WTC11 (cell line): ENCODE measurements around the gene WDR76. TPM values are rescaled to one million over a fixed set of nuclear protein-coding genes. Genes with fewer than 3 reads are reported as not detected.
"Not testable (repeated sequence)": the region's sequence is repeated elsewhere in the genome, so short reads cannot be mapped to it uniquely, and the experiment has no call there.

Experiments used
- ATAC-seq: fragments of 200-7000 bp; cut with Tn5 transposase; 2 replicates; pipeline ENCODE4 v1.10.0; 2021; ENCODE audit warnings: mild to moderate bottlenecking, moderate library complexity
- CTCF ChIA-PET: fragments of 300-600 bp; sonication (Branson Sonifier 250); formaldehyde crosslinking; loops from one replicate; lab custom pipeline; 2021; ENCODE audit warnings: antibody characterized with exemption; lab: Charles Lee
- POLR2A ChIA-PET: fragments of 350-600 bp; sonication (Branson Sonifier 250); formaldehyde crosslinking; loops from one replicate; lab custom pipeline; 2021; ENCODE audit warnings: antibody characterized with exemption; lab: Charles Lee
- DNase-seq: peaks from one replicate; pipeline ENCODE4 v3.0.0; 2021; ENCODE audit warnings: low spot score
- H3K27ac Mint-ChIP-seq: 2 replicates; pipeline ENCODE4 v1.8.0; 2021; ENCODE audit warnings: mixed read lengths
- H3K27me3 Mint-ChIP-seq: 2 replicates; pipeline ENCODE4 v1.8.0; 2021; ENCODE audit warnings: low read depth, mild to moderate bottlenecking, moderate library complexity, mixed read lengths
- H3K36me3 Mint-ChIP-seq: 2 replicates; pipeline ENCODE4 v1.8.0; 2021; ENCODE audit warnings: mixed read lengths
- H3K4me1 Mint-ChIP-seq: 2 replicates; pipeline ENCODE4 v1.8.0; 2022; ENCODE audit warnings: mixed read lengths
- H3K4me3 Mint-ChIP-seq: 2 replicates; pipeline ENCODE4 v1.8.0; 2021; ENCODE audit warnings: mild to moderate bottlenecking, moderate library complexity, mixed read lengths
- H3K9me3 Mint-ChIP-seq: 2 replicates; pipeline ENCODE4 v1.8.0; 2021; ENCODE audit warnings: mixed read lengths
- ATF1 ChIP-seq: sonication (generic); formaldehyde crosslinking; IDR thresholded peaks from 2 replicates; pipeline ENCODE4 v1.8.1; 2023; ENCODE audit warnings: mild to moderate bottlenecking, moderate library complexity, missing genetic modification reagents
- ATF6 ChIP-seq: sonication (generic); formaldehyde crosslinking; IDR thresholded peaks from 2 replicates; pipeline ENCODE4 v1.8.1; 2023; ENCODE audit warnings: mild to moderate bottlenecking, missing genetic modification reagents
- CBFB ChIP-seq: sonication (generic); formaldehyde crosslinking; IDR thresholded peaks from 2 replicates; pipeline ENCODE4 v1.8.1; 2022; ENCODE audit warnings: mild to moderate bottlenecking, low read depth, missing genetic modification reagents
- CDX4 ChIP-seq: fragments of 250-450 bp; sonication (Bioruptor Pico); IDR thresholded peaks from 2 replicates; pipeline ENCODE4 v1.9.0; 2021; ENCODE audit warnings: moderate library complexity, mild to moderate bottlenecking, inconsistent platforms, borderline replicate concordance
- E2F4 ChIP-seq: sonication (generic); formaldehyde crosslinking; IDR thresholded peaks from 2 replicates; pipeline ENCODE4 v1.8.1; 2022; ENCODE audit warnings: low read depth, mild to moderate bottlenecking, moderate library complexity, missing genetic modification reagents, borderline replicate concordance
- ELF4 ChIP-seq: sonication (generic); formaldehyde crosslinking; IDR thresholded peaks from 2 replicates; pipeline ENCODE4 v1.8.1; 2022; ENCODE audit warnings: low read depth, mild to moderate bottlenecking, moderate library complexity, missing genetic modification reagents
- ERG ChIP-seq: fragments of 250-450 bp; sonication (Bioruptor Pico); IDR thresholded peaks from 2 replicates; pipeline ENCODE4 v1.8.0; 2021; ENCODE audit warnings: mild to moderate bottlenecking
- FOXK1 ChIP-seq: sonication (generic); formaldehyde crosslinking; IDR thresholded peaks from 2 replicates; pipeline ENCODE4 v1.8.0; 2022; ENCODE audit warnings: mild to moderate bottlenecking, moderate library complexity, missing genetic modification reagents
- GRHL2 ChIP-seq: fragments of 250-450 bp; sonication (Bioruptor Pico); IDR thresholded peaks from 2 replicates; pipeline ENCODE4 v1.8.0; 2022; ENCODE audit warnings: mild to moderate bottlenecking, moderate library complexity; ENCODE audit not compliant: insufficient replicate concordance, severe bottlenecking
- HMGA2 ChIP-seq: fragments of 250-450 bp; sonication (Bioruptor Pico); IDR thresholded peaks from 2 replicates; pipeline ENCODE4 v1.4.0; 2021; ENCODE audit warnings: mild to moderate bottlenecking, moderate library complexity
- IRF2 ChIP-seq: sonication (generic); formaldehyde crosslinking; IDR thresholded peaks from 2 replicates; pipeline ENCODE4 v1.8.0; 2022; ENCODE audit warnings: low read depth, missing genetic modification reagents, borderline replicate concordance
- JAZF1 ChIP-seq: fragments of 250-450 bp; sonication (Bioruptor Pico); IDR thresholded peaks from 2 replicates; pipeline ENCODE4 v1.9.0; 2021; ENCODE audit warnings: moderate library complexity, mild to moderate bottlenecking, inconsistent platforms
- JUN ChIP-seq: sonication (generic); formaldehyde crosslinking; IDR thresholded peaks from 2 replicates; pipeline ENCODE4 v1.8.0; 2023; ENCODE audit warnings: mild to moderate bottlenecking, missing genetic modification reagents
- MAX ChIP-seq: sonication (generic); formaldehyde crosslinking; IDR thresholded peaks from 2 replicates; pipeline ENCODE4 v1.8.0; 2022; ENCODE audit warnings: mild to moderate bottlenecking, missing genetic modification reagents
- MLX ChIP-seq: sonication (generic); formaldehyde crosslinking; IDR thresholded peaks from 2 replicates; pipeline ENCODE4 v1.8.1; 2023; ENCODE audit warnings: mild to moderate bottlenecking, missing genetic modification reagents, moderate library complexity
- NFE2L1 ChIP-seq: sonication (generic); formaldehyde crosslinking; IDR thresholded peaks from 2 replicates; pipeline ENCODE4 v1.8.1; 2023; ENCODE audit warnings: missing genetic modification reagents
- PREB ChIP-seq: sonication (generic); formaldehyde crosslinking; IDR thresholded peaks from 2 replicates; pipeline ENCODE4 v1.8.1; 2022; ENCODE audit warnings: mild to moderate bottlenecking, missing genetic modification reagents, moderate library complexity, borderline replicate concordance
- PRRX2 ChIP-seq: fragments of 250-450 bp; sonication (Bioruptor Pico); IDR thresholded peaks from 2 replicates; pipeline ENCODE4 v1.8.0; 2021; ENCODE audit warnings: mild to moderate bottlenecking
- SMAD4 ChIP-seq: sonication (generic); formaldehyde crosslinking; IDR thresholded peaks from 2 replicates; pipeline ENCODE4 v1.8.0; 2022; ENCODE audit warnings: mild to moderate bottlenecking, missing genetic modification reagents
- SOX15 ChIP-seq: fragments of 250-450 bp; sonication (Bioruptor Pico); IDR thresholded peaks from 2 replicates; pipeline ENCODE4 v1.9.0; 2021; ENCODE audit warnings: mild to moderate bottlenecking
- SP1 ChIP-seq: sonication (generic); formaldehyde crosslinking; conservative IDR thresholded peaks from 2 replicates; pipeline ENCODE4 v1.8.1; 2022; ENCODE audit warnings: missing genetic modification reagents
- ZMAT4 ChIP-seq: fragments of 250-450 bp; sonication (Bioruptor Pico); IDR thresholded peaks from 2 replicates; pipeline ENCODE4 v1.9.0; 2021; ENCODE audit warnings: mild to moderate bottlenecking
- ZNF138 ChIP-seq: sonication (generic); formaldehyde crosslinking; conservative IDR thresholded peaks from 2 replicates; pipeline ENCODE4 v1.8.1; 2022; ENCODE audit warnings: mild to moderate bottlenecking, moderate library complexity, missing genetic modification reagents
- ZNF317 ChIP-seq: sonication (generic); formaldehyde crosslinking; IDR thresholded peaks from 2 replicates; pipeline ENCODE4 v1.8.1; 2023; ENCODE audit warnings: low read depth, mild to moderate bottlenecking, moderate library complexity, missing genetic modification reagents, borderline replicate concordance
- total RNA-seq: library from RNA; stranded (reverse); gene quantifications from 3 replicates; pipeline ENCODE4 v1.2.3, GENCODE V29; 2021

Gene WDR76
- total RNA-seq, 1 experiment from 2014 or later, result 16.2 TPM

- no peak for TF ChIP-seq ERG (CRISPR knock-in tag)
- TF ChIP-seq MLX, result no peak
- no peak for TF ChIP-seq JUN (CRISPR knock-in tag)
- no peak for TF ChIP-seq HMGA2
- TF ChIP-seq ZNF138 (CRISPR knock-in tag), result no peak
- TF ChIP-seq PRRX2 (CRISPR knock-in tag), result no peak
- TF ChIP-seq MAX (CRISPR knock-in tag), result peak; percentile 99
- no peak for TF ChIP-seq CDX4 (CRISPR knock-in tag)
- no peak for TF ChIP-seq JAZF1 (CRISPR knock-in tag)
- TF ChIP-seq SMAD4, result no peak
- TF ChIP-seq ATF1 (CRISPR knock-in tag), result no peak
- no peak for TF ChIP-seq SOX15
- no peak for TF ChIP-seq ELF4 (CRISPR knock-in tag)
- TF ChIP-seq GRHL2 (CRISPR knock-in tag), result no peak
- no peak for TF ChIP-seq ZNF317
- no peak for TF ChIP-seq IRF2 (CRISPR knock-in tag)
- TF ChIP-seq SP1 (CRISPR knock-in tag), result peak; percentile 53; the same call in 1 of the 2 replicates
- no peak for TF ChIP-seq ATF6
- TF ChIP-seq ZMAT4 (CRISPR knock-in tag), result no peak
- TF ChIP-seq CBFB (CRISPR knock-in tag), result no peak
- no peak; the same call in 1 of the 2 replicates for TF ChIP-seq PREB (CRISPR knock-in tag)
- 0 out of 2 replicates have a peak, but pooled peaks have one; percentile 37 for TF ChIP-seq E2F4 (CRISPR knock-in tag)
- peak; percentile 93 for TF ChIP-seq NFE2L1
- TF ChIP-seq FOXK1 (CRISPR knock-in tag), result peak; percentile 87
- TF ChIP-seq, all 79 proteins: peak for 26
Observed at GRCh38 chr15:43824302-43825246, 2.2 kb upstream of the WDR76 start, which contains the start of gene MFAP1 (continued).

- H3K9me3 Mint-ChIP-seq, DNase-seq, H3K27ac Mint-ChIP-seq, ATAC-seq, H3K4me3 Mint-ChIP-seq, POLR2A ChIA-PET: not testable (repeated sequence)
- H3K36me3 Mint-ChIP-seq, result peaks cover 27% of the 10 kb centered on the region
- CTCF ChIA-PET, result interaction anchor here (0.9 to 1.3 kb wide), 4 partner anchors 49 to 449 kb away, joined by 3 to 7 read pairs (median 4); partner anchors contain the start of gene ELL3
- H3K4me1 Mint-ChIP-seq, result peaks cover 12% of the 10 kb centered on the region
- peaks cover 24% of the 10 kb centered on the region for H3K27me3 Mint-ChIP-seq
Observed at GRCh38 chr15:43825305-43825704, 1.5 kb upstream of the WDR76 start.
